HG03457 (cell line): ENCODE results near the gene WWC1.

ENCODE experiments used
- ATAC-seq: cut with Tn5 transposase; IDR thresholded peaks from one replicate; pipeline ENCODE4 v1.9.1; 2021; ENCODE audit warnings: moderate number of reproducible peaks; ENCODE audit not compliant: unreplicated experiment

WWC1 gene

DNA sequence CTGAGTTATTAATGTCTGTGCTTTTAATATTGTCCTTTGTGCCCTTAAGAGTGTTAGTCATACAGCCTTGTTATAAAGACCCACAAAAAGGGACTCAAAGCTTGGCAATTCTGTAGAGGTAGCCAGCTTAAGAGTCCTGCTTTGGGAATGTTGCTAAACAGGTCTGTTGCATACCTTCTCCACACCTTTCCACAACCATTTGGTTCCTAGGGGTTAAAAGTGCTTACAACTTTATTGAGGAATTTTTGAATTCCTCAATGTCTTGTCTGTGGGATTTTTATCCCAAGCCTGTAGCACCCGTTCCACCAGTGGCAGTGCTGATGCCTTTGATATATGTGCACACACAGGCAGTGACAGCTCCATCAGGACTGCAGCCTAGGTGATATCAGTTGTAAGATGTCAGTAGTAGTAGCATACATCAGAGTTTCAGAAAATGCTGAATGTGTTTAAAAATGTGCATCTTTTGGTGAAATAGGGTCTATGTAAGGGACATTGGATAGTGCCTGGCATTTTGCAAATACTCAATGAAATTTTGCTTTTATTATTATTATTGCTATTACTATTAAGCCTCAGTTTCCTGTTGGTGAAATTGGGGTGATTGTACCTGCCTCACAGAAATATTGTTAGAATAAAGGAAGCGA is 68.5 kb downstream of the WWC1 start:
- no peak for ATAC-seq

DNA sequence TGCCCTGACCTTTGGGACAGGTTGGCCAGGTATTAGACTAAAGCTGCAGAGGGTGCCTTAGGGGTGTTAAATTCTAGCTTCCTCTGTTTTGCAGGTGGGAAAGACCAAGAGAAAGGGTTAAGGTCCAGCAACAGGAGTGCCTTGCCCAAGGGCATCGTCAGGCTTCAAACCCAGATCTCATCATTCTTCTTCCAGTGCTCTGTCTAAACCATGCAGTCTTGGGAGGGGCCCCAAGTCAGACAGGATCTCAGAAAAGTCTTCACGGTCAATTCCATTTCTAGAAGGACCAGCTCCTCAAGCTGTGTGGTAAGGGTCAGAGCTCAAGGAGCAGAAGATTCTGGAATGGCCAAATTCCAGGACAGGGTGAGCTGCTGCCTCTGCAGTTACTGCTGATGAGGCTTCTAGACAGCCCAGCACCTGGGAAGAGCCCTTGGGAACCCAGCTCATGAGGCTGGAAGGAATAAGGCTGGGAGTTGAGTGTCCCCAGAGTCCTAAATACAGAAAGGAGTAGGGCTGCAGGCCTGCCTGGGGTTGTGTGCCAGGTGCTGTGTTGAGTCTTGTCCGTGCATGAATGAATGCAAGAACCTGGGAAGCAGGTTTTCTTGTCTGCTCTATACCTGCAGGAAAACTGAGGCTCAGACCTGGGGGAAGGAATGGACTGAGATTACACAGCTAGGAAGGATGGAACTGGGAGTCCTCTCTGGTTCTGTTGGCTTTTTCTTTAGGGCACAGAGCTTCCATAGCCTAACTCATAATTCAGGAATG is 69.3 kb downstream of the WWC1 start:
- ATAC-seq, result no peak

DNA sequence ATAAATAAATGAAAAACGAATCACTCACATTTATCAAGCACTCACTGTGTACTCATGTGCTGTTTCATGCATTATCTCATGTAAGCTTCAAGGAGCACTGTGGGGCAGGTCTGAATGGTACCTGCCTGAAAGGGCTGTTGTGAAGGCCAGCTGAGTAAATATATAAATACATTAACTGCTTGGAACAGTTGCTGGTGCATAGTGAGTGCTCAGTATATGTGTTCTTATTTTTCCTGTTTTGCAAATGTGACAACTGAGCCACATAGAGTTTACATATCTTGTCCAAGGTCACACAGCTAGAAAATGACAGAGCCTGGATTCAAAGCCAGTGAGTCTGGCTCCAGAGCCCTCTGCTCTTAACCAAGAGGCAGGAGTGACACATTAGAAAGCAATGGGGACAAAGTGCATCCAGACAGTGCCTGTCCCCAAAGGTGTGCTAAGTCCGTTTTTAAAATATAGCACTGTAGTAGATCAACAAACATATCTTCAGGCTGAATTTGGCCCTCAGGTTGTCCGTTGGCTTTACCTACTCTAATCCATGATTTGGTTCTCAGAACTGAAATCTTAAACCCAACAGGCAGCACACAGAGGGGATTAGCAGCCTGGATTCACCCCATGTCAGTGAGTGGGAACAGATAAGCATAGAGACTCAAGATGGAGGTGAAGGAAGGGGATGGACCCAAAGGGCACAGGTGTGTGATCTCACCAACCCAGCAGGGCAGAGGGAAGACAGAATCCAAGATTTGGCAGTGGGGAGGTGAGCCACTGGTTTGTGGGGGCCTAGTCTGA is 70.8 kb downstream of the WWC1 start:
- ATAC-seq, result no peak

DNA sequence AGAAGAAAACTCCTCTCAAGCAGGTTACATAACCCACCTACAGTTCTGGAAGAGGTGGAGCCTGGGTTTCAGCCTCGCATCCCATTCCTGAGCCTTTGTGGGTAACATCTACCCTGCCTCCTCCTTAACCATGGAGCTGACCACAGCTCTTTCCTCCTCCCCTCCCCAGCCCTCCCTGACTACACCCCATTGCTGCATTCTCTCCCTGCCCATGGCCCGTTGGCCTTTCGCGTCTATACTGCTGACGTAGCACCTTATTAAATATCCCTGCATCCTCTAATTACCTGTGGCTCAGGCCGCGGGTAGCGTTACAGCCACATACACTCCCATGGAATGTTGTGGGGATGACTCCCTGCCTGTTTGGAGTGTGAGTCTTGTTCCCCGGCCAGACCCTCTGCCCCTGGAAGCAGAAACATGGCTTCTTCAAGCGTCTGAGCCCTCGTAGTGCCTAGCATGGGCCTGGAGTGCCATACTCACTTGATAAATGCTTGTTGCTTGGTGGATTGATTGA is 72.8 kb downstream of the WWC1 start:
- no peak for ATAC-seq

DNA sequence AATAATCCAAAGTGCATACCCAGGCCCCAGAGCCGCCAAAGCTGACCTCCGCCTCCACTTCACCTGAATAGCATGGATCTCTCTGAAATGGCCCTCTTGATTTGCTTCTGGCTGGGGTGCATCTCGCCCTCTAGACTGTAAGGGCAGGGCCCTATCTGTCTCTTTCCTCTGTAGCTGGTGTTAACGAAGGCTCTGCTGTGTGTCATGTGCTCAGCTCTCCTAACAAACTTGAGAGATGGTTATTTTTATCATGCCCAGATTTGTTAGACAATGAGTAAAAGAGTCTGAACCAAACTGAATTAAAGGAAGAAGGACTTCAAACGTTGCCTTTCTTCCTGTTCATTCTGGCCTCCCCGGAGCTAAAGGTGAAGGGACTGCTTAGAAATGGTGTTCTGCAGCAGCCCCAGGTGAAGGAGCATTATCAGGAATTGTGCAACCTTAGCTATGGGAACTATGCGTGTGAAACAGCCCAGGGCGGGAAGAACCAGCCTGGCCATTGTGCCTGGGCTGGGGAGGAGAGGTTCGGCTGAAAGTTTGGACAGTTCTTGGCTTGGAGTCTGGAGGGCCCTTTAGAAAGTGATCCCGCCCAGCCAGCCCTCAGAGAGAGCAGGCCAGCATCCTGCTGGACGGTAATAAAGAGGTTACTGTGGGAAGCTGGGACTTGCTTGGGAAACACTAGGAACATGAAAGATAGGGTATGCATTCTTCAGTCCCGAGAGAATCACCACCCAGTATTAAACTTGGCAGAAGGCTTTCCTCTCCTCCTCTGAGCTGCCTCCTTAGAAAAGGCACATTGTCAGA is 73.5 kb downstream of the WWC1 start:
- no peak for ATAC-seq

DNA sequence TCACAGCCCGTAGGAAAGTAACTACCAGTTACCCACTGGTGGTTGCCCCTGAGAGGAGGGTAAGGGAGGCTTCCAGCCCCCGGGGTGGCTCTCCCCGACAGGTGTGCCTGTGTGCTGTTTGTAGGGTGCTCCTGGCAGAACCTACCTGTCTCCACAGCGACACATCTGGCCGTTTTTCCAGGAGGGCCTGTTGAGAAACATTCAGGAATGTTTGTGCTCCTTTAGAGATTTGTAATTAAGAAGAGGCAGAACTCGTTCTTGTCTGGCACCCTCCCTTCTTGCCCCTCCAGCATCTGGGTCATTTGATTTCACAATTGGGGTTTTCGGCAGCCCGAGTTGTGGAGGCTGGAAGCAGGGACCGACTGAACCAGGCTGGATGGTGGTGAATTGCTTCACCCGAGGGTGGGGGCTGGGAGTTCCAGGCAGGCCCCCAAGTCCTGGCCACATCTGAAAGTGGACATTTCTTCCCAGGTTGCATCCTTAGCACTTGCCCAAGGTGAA is 74.2 kb downstream of the WWC1 start:
- no peak for ATAC-seq

DNA sequence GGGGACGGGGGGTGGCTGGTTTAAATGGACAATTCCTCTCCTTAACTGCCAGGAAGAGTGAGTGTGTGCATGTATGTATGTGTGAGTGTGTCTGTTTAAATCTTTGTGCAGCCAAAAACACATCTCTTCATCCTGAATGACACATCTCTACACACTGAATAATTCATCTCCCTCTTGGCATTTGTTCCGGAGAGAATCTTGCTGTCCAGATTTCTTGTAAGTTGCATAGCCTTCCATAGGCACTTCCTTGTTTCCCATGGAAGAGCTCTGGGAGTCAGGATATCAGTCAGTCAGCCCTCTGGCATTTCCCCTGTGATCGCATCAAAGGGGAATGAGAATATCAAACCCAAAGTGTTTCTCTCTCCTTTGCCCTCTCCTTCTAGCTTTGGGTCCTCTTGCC is 74.7 kb downstream of the WWC1 start:
- ATAC-seq, result no peak

DNA sequence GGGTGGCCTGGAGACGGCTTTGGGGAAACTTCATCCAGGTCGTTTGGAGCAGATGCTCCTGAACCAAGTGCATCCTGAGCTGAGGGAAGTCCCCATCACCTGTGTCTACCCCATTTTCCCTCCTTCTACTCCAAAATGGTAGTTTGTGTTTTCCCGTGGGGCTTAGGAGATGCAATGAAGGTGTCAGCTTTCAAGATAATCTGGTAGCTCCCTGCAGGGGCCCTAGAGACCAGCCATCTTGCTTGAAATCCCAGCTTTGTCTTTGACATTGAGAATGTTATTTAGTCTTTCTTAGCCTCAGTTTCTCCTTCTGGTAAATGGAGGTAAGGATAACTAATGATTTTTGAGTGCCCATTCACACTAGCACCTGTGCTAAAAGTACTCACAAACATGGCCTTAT is 77.4 kb downstream of the WWC1 start:
- ATAC-seq, result no peak

DNA sequence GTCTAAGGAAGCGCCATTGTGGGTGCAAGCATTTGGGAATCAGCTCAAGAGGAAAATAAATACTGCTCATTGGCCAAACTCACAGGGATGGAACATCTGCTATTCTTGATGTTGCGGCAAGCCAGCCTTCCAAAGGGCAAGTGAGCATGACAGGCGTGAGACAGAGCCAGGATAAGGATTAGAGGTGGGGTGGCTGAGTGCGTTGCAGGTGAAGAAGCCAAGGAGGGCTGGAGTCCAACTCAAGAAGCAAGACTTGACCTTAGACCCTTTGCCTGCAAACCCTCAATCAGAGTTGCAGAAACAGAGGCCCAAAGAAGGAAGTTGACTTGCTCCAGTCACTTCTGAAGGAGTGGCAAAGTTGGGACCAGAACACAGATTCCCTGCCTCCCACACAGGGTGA is 79.4 kb downstream of the WWC1 start:
- no peak for ATAC-seq

DNA sequence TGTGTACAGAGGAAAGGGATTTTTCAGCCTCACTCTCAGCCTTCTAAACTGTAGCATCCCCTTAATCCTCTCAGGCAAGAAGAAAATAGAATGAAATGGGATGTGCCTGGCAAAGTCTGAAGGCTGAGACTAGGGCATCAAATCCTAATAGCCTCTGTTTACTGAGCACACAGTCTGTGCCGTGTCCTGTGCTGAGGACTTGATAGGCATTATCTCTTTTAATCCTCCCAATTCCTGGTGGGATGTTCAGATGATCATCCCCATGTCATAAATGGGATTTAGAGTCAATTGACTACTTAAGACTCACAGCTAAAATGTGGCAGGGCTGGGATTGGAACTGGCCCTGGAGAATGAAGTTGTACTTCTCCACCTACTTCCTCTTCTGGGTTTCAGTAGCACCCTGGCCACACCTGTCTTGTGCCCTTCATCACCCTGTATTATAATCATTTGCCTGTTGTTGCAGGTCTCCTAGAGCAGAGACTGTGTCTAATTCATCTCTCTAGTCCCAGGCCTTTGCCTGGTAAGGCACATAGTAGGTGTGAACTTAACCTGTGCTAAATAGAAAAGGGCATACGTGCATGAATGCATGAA is 81.0 kb downstream of the WWC1 start:
- ATAC-seq, result no peak

DNA sequence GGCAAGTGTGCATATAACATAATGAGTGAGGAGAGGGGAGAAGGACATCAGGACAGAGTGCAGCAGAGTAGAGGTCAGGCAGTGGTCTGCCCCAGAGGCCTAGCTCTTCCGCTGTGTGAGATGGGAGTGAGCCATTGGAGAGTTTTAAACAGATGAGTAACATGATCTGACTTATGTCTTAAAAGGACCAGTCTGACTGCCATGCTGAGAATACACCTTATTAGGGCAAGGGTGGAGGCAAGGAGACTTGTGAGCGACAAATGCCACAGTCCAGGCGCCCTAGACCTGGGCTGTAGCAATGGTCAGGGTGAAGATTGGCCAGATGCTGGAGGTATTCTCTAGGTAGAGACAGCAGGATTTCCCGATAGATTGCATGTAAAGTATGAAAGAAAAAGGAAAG is 83.1 kb downstream of the WWC1 start:
- ATAC-seq, result no peak

DNA sequence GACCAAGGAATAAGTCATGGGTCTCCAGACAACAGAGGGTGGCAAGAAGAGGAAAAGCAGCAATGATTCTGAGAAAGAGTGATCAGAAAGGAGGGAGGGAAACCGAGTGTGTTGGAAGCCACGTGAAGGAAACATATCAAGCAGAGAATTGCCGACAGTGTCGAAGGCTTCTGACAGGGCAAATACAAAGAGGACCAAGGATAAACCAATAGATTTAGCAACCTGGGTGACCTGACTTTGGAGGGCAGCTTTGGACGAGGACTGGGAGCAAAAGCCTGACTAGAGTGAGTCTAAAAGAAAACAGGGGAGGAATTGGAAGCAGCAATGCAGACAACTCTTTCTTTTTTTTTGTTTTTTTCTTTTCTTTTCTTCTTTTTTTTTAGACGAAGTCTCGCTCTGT is 83.8 kb downstream of the WWC1 start:
- ATAC-seq, result no peak

DNA sequence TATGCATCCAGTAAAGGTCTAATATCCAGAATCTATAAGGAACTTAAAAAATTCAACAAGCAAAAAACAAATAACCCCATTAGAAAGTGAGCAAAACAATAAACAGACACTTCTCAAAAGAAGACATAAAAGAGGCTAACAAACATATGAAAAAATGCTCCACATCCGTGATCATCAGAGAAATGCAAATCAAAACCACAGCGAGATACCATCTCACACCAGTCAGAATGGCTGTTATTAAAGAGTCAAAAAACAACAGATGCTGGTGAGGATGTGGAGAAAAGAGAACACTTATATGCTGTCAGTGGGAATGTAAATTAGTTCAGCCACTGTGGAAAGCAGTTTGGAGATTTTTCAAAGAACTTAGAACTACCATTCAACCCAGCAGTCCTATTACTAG is 86.1 kb downstream of the WWC1 start:
- ATAC-seq, result no peak

DNA sequence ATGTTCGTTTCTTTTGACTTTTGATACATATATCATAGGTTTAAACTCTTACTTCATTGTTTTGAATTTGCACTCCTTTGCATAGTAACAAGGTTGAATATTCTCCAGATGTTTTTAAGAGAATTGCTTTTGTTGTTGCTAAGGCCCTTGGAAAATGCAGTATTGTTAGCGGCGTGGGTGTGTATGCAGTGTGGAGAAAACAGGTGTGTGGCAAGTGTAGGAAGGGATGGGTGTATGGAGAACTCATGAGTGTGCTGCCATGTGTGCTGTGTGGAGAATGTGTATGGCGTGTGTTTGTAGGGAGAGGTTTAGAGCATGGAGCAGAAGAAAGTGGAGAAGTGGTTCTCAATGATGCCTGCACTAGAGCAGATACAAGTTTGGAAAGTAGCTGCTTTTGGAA is 87.3 kb downstream of the WWC1 start:
- no peak for ATAC-seq

DNA sequence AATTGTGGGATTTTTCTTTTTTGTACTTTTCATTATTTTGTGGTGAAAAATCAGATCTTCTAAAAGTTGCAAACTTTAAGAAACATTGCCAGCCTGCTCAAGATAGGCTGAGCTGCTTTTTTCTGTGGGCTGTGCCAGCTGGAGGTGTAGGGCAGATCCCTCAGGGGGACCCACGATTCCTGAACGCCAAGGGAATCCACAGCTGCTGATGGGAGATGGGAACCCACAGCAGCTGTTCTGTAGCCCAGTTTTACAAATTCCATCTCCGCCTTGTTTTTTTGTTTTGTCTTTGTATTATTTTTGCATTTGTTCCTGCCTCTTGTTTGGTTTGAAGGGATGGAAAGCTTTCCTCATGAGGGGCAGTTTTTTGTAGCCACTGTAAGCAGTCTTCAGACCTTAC is 91.0 kb downstream of the WWC1 start:
- no peak for ATAC-seq

DNA sequence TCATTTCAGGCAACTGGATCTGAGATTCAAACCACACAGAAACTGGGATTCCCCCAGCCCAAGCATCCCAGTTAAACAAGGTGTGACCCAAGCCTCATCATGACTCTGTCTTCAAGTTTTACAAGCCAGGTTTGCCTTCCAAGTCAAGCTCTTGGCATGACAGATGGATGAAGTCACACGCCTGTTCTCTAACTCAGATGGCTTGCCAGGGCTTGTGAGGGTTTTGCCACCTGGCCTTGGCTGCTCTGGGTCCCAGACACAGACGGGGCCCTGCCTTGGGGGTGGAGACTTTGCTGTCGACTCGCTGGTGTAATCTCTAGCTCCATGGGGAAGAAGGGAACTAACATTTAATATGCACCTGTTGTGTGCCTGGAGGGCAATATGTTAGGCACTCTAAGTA is 99.0 kb downstream of the WWC1 start:
- no peak for ATAC-seq

DNA sequence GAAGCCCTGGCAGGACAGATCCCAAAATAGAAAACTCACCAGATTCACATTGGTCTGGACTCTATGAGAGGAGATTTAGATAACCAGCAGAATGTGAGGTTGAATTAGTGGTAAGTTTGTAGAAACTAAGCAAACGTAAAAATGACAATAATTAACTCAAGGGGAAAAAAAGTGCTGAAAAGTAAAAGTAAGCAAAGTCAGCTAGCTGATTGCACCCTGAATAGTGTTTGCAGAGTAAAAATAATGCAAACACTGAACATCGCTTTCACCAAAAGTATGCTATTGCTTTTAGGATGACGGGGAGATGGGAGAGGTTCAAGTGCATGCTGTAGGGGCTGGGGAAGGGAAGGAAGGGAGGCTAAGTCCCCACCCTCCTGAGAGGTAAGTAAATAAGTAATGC is 102.3 kb downstream of the WWC1 start:
- ATAC-seq, result no peak

DNA sequence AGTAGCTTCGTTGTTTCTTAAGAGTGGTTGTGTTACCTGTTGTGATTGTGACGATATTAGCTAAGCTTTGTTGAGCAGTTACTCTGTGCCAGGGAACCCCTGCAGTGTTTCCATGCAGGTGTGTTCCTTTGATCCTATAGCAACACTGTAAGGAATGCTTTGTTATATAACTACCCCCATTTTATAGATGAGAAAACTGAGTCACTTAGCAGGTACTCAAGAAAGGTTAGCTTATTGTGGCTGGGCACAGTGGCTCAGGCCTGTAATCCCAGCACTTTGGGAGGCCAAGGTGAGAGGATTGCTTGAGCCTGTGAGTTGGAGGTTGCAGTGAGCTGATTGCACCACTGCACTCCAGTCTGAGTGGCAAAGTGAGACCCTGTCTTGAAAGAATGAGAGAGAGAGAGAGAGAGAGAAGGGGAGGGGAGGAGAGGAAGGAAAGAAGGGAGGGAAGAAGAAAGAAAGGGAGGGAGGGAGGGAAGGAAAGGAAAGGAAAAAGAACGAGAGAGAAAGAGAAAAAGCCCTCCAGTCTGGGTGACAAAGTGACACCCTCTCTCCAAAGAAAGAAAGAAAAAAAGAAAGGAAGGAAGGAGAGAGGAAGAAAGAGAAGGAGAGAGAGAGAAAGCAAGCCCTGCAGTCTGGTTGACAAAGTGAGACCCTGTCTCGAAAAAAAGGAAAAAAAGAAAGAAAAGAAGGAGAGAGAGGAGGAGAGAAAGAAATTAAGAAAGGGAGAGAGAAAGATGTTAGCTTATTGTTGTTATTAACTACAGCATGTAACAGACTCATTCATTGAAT is 109.2 kb downstream of the WWC1 start:
- ATAC-seq, result no peak

DNA sequence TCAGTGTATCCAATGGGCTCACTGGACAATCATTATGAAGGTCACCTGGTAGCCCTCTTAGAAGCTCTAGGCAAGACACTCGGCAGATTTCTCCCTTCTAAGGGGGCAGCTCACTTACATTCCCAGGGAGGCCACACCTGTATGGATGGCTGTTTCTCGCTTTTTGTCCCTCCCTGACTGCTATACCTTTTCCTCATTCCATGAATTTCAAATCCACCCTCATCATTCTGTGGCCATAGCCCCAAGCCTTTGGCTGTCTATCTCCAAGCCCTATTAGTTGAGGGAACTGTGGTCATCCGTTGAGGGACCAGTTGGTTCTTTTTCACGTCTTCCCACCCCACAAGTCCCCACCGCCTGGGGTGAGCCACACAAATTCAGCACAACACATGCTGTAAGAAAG is 109.8 kb downstream of the WWC1 start:
- no peak for ATAC-seq

DNA sequence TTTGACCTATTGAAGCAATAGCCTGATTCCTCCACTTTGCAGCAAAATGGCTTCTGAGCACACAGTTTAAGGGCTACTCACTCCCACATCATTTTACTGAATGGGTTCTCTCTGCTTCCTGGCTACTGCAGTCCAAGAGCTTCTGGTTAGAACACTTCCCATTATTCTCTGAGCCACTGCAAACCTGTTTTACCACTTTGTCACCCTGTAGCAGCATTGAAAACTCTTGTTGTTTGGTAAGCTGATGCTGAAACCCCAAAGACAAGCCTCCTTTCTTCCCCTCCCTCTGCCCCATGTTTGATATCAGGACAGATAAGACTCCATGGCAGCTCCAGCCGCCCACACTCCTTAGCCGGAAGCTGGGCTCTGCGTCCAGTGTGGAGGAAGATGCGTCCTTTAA is 110.4 kb downstream of the WWC1 start:
- no peak for ATAC-seq
